Liver (tissue), 3 donors: ENCODE measurements around the gene MC2R.

Experiments used
- EGR1 ChIP-seq, 2 donors: IDR thresholded peaks; 2 replicates each; pipeline ENCODE4 v1.6.1; 2016 to 2018; ENCODE audit warnings: antibody characterized with exemption in 2 of 2, low read depth in 2 of 2
- FOXA1 ChIP-seq: IDR thresholded peaks from 2 replicates; pipeline ENCODE4 v1.6.1; 2016; ENCODE audit warnings: antibody characterized with exemption
- FOXA2 ChIP-seq: IDR thresholded peaks from 2 replicates; pipeline ENCODE4 v1.6.1; 2016; ENCODE audit warnings: antibody characterized with exemption
- GABPA ChIP-seq, 2 donors: IDR thresholded peaks in 1 of 2; conservative IDR thresholded peaks in 1 of 2; 2 replicates each; pipeline ENCODE4 v1.6.1; 2016; ENCODE audit warnings: antibody characterized with exemption in 2 of 2, mild to moderate bottlenecking in 1 of 2, moderate library complexity in 1 of 2
- HNF4G ChIP-seq: IDR thresholded peaks from 2 replicates; pipeline ENCODE4 v1.6.1; 2016; ENCODE audit warnings: antibody characterized with exemption
- JUND ChIP-seq, 2 donors: IDR thresholded peaks; 2 replicates each; pipeline ENCODE4 v1.6.1; 2016; ENCODE audit warnings: antibody characterized with exemption in 2 of 2
- MAX ChIP-seq: IDR thresholded peaks from 2 replicates; pipeline ENCODE4 v1.6.1; 2016; ENCODE audit warnings: antibody characterized with exemption
- RAD21 ChIP-seq, 2 donors: IDR thresholded peaks; 2 replicates each; pipeline ENCODE4 v1.6.1; 2016; ENCODE audit warnings: antibody characterized with exemption in 2 of 2, mild to moderate bottlenecking in 2 of 2
- RXRA ChIP-seq, 2 donors: IDR thresholded peaks; 2 replicates each; pipeline ENCODE4 v1.6.1; 2017 to 2018; ENCODE audit warnings: antibody characterized with exemption in 2 of 2, mild to moderate bottlenecking in 1 of 2
- SP1 ChIP-seq: IDR thresholded peaks from 2 replicates; pipeline ENCODE4 v1.6.1; 2018; ENCODE audit warnings: antibody characterized with exemption, mild to moderate bottlenecking
- TAF1 ChIP-seq: conservative IDR thresholded peaks from 2 replicates; pipeline ENCODE4 v1.6.1; 2016; ENCODE audit warnings: antibody characterized with exemption, mild to moderate bottlenecking
- YY1 ChIP-seq: IDR thresholded peaks from 2 replicates; pipeline ENCODE4 v1.6.1; 2016; ENCODE audit warnings: antibody characterized with exemption, mild to moderate bottlenecking
- TF ChIP-seq, protein P1 (sequence below): fragments of 150-350 bp; IDR thresholded peaks from 2 replicates; pipeline ENCODE4 v1.5.1; 2017; ENCODE audit warnings: improper control_type of control experiment, low read depth, low read length; ENCODE audit not compliant: missing input control
- TF ChIP-seq, protein P2 (sequence below): IDR thresholded peaks from 2 replicates; pipeline ENCODE4 v1.6.1; 2016; ENCODE audit warnings: antibody characterized with exemption, mild to moderate bottlenecking
- donor health status: healthy.
- donor health status: healthy.

DNA sequence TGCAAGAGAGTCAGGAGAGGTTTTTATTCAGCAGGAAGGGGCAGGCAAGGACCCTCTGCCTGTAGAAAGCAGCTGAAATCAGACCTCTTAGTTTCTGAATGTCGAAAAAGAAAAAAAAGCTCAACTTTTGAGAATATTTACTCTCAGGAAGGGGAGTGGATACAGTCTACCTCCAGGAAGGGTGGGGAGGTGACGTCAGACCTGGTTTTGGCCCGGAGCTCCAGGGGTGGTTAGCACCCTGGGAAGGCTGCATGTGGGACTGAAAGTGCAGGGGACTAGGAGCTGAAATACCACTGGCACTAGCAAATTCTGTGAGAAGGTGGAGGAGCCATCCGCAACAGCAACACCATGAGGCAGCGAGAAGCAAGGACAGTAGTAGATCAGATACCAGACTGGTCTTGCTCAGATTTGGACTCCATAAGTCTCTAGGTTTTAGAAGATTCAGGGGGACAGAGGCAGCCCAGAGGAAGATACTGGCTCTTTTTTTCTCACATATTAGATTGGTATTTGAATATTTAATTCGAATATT is 19.8 kb downstream of the MC2R start:
- TF ChIP-seq, protein P1, sequence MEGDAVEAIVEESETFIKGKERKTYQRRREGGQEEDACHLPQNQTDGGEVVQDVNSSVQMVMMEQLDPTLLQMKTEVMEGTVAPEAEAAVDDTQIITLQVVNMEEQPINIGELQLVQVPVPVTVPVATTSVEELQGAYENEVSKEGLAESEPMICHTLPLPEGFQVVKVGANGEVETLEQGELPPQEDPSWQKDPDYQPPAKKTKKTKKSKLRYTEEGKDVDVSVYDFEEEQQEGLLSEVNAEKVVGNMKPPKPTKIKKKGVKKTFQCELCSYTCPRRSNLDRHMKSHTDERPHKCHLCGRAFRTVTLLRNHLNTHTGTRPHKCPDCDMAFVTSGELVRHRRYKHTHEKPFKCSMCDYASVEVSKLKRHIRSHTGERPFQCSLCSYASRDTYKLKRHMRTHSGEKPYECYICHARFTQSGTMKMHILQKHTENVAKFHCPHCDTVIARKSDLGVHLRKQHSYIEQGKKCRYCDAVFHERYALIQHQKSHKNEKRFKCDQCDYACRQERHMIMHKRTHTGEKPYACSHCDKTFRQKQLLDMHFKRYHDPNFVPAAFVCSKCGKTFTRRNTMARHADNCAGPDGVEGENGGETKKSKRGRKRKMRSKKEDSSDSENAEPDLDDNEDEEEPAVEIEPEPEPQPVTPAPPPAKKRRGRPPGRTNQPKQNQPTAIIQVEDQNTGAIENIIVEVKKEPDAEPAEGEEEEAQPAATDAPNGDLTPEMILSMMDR = no peak
- TF ChIP-seq FOXA1 (no peak), EGR1 (IDR thresholded peaks at IDR 0.05; ENCODE audit: low read depth in 2 of 2) (no peak), HNF4G (no peak), MAX (no peak), GABPA (IDR thresholded peaks at IDR 0.05 in 1 of 2, conservative IDR thresholded peaks at IDR 0.05 in 1 of 2) (no peak), FOXA2 (no peak), SP1 (no peak), RAD21 (IDR thresholded peaks at IDR 0.05) (no peak), JUND (IDR thresholded peaks at IDR 0.05) (no peak), YY1 (no peak), RXRA (IDR thresholded peaks at IDR 0.05) (no peak), TAF1 (no peak)
- TF ChIP-seq, protein P2, sequence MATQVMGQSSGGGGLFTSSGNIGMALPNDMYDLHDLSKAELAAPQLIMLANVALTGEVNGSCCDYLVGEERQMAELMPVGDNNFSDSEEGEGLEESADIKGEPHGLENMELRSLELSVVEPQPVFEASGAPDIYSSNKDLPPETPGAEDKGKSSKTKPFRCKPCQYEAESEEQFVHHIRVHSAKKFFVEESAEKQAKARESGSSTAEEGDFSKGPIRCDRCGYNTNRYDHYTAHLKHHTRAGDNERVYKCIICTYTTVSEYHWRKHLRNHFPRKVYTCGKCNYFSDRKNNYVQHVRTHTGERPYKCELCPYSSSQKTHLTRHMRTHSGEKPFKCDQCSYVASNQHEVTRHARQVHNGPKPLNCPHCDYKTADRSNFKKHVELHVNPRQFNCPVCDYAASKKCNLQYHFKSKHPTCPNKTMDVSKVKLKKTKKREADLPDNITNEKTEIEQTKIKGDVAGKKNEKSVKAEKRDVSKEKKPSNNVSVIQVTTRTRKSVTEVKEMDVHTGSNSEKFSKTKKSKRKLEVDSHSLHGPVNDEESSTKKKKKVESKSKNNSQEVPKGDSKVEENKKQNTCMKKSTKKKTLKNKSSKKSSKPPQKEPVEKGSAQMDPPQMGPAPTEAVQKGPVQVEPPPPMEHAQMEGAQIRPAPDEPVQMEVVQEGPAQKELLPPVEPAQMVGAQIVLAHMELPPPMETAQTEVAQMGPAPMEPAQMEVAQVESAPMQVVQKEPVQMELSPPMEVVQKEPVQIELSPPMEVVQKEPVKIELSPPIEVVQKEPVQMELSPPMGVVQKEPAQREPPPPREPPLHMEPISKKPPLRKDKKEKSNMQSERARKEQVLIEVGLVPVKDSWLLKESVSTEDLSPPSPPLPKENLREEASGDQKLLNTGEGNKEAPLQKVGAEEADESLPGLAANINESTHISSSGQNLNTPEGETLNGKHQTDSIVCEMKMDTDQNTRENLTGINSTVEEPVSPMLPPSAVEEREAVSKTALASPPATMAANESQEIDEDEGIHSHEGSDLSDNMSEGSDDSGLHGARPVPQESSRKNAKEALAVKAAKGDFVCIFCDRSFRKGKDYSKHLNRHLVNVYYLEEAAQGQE = no peak
